ENCODE results near the gene SYS1. TPM values are rescaled to one million over a fixed set of nuclear protein-coding genes. Genes with fewer than 3 reads are reported as not detected.

SYS1 gene
- total and polyA plus RNA-seq, 2 of the 8 experiments (the other 6 are each of a cell fraction or from before 2014, with no cell fraction given) = 19.6 to 50.8 TPM

GRCh38 chr20:45415822-45416637, 53.1 kb downstream of the SYS1 start, which contains the start of gene PIGT:
Gene PIGT (plus strand): TSS chr20:45416141. CDS start chr20:45416157, 16 bp downstream.
- Histone ChIP-seq H3K56ac (replicated peaks; ENCODE audit: insufficient read length, low read depth, low read length) (peak within 1 kb of the TSS; percentile 59), H3K9ac (replicated peaks in 1 of 4; ENCODE audit: extremely low read depth in 1 of 4, low read depth in 3 of 4, low read length in 3 of 4) (peak within 1 kb of the TSS; percentile 64 to 77 (median 73)), H2BK12ac (ENCODE audit: low read depth, low read length) (no peak within 1 kb of the TSS; the same call in 1 of the 2 replicates), H2BK5ac (ENCODE audit: low read depth, low read length) (peak within 1 kb of the TSS; percentile 84; the same call in 1 of the 2 replicates), H4K8ac (ENCODE audit: extremely low read depth, insufficient read depth, low read length) (peak within 1 kb of the TSS; percentile 98), H2AFZ (ENCODE audit: low read length) (peak within 1 kb of the TSS; percentile 63), H3K4me1 (replicated peaks in 1 of 4; ENCODE audit: control insufficient read depth in 3 of 4, insufficient read depth in 4 of 4, low read length in 3 of 4) (peaks cover 0 to 5% (median 2%) of the 10 kb centered on the region in 4 experiments; a peak in 3 of 7 replicates), H4K5ac (ENCODE audit: insufficient read length, low read depth, low read length) (peak within 1 kb of the TSS; percentile 86), H3K14ac (ENCODE audit: insufficient read length) (no peak within 1 kb of the TSS), H2BK120ac (replicated peaks; ENCODE audit: low read depth, low read length) (no peak within 1 kb of the TSS), H3K23ac (ENCODE audit: insufficient read length) (no peak within 1 kb of the TSS), H3K9me3 (ENCODE audit: insufficient read depth in 2 of 2, low read depth in 1 of 2, low read length in 1 of 2) (no peaks in the 10 kb centered on the region), H3K27me3 (replicated peaks in 1 of 4; ENCODE audit: control insufficient read depth in 3 of 4, extremely low read depth in 1 of 4, insufficient read depth in 3 of 4, low read length in 3 of 4) (no peaks in the 10 kb centered on the region), H3K79me2 (ENCODE audit: control insufficient read depth in 1 of 2, insufficient read depth in 2 of 2, low read length in 2 of 2) (peaks cover 0 to 20% of the 10 kb centered on the region in 2 experiments; a peak in 2 of 4 replicates), H3K4ac (replicated peaks; ENCODE audit: insufficient read length, low read depth, low read length) (no peak within 1 kb of the TSS), H3K23me2 (ENCODE audit: low read depth, low read length) (peaks cover 6% of the 10 kb centered on the region), H2BK20ac (ENCODE audit: low read length) (no peak within 1 kb of the TSS), H3K18ac (ENCODE audit: extremely low read depth, low read length) (peak within 1 kb of the TSS; percentile 62; the same call in 1 of the 2 replicates), H3K79me1 (ENCODE audit: low read depth, low read length) (peaks cover 3% of the 10 kb centered on the region), H3K27ac (ENCODE audit: low read depth, low read length) (peak within 1 kb of the TSS; percentile 49), H4K20me1 (replicated peaks in 1 of 2; ENCODE audit: control insufficient read depth in 1 of 2, insufficient read depth in 2 of 2, low read length in 2 of 2) (peaks cover 0 to 4% of the 10 kb centered on the region in 2 experiments), H3K4me2 (ENCODE audit: insufficient read depth in 1 of 2, low read depth in 2 of 2, low read length in 2 of 2) (peak within 1 kb of the TSS; percentile 88 to 91), H2AK5ac (ENCODE audit: low read depth, low read length) (no peak within 1 kb of the TSS), H3K36me3 (ENCODE audit: control insufficient read depth in 2 of 4, insufficient read depth in 4 of 4, low read length in 3 of 4) (peaks cover 9 to 24% (median 16%) of the 10 kb centered on the region in 4 experiments), H4K91ac (replicated peaks; ENCODE audit: insufficient read length, low read length) (no peak within 1 kb of the TSS), H3K4me3 (ENCODE audit: extremely low read depth in 1 of 4, insufficient read depth in 2 of 4, low read depth in 3 of 4, low read length in 4 of 4) (peak within 1 kb of the TSS; percentile 74 to 89 (median 82)), H2BK15ac (ENCODE audit: low read length) (no peak within 1 kb of the TSS)
- FAIRE-seq (no peak), DNase-seq (ENCODE audit: low read depth in 1 of 2, low spot score in 2 of 2) (peak; percentile 54 to 84)
- CTCF ChIA-PET (ENCODE audit: partially characterized antibody) = interaction anchor here (1.0 to 6.7 kb wide), 8 partner anchors 9 to 123 kb away, joined by 4 to 54 read pairs (median 9); partner anchors contain the start of gene SYS1
- POLR2A ChIA-PET (ENCODE audit: partially characterized antibody) = interaction anchor here (0.7 to 6.8 kb wide), 9 partner anchors 10 to 78 kb away, joined by 3 to 71 read pairs (median 4); partner anchors contain the start of genes DBNDD2 and WFDC2
- 1% methylated on average over 52 of the region's 52 CpGs; no CpG with 5 or more reads in 1 of the 2 experiments for WGBS, 2 experiments (ENCODE audit: extremely low coverage in 1 of 2, insufficient coverage in 1 of 2, insufficient read length in 1 of 2, insufficient replicate concordance in 2 of 2, low coverage in 1 of 2, low lambda C conversion rate in 2 of 2, missing lambda C conversion rate in 1 of 2)
- TF ChIP-seq SIN3A (conservative IDR thresholded peaks at IDR 0.05 in 1 of 2, IDR thresholded peaks at IDR 0.05 in 1 of 2; ENCODE audit: low read depth in 1 of 2, low read length in 2 of 2) (peak in 1 of 2 experiments; percentile 65; a peak in 1 of 4 replicates), SIRT6 (IDR thresholded peaks at IDR 0.05; ENCODE audit: low read length) (no peak), TAF7 (optimal IDR thresholded peaks at IDR 0.05; ENCODE audit: borderline replicate concordance, low read depth, low read length) (no peak), JUND (IDR thresholded peaks at IDR 0.05; ENCODE audit: low read length) (no peak), SRF (IDR thresholded peaks at IDR 0.05; ENCODE audit: low read depth, low read length) (0 out of 2 replicates have a peak, but pooled peaks have one; percentile 8), SP2 (IDR thresholded peaks at IDR 0.05; ENCODE audit: low read length) (no peak), YY1 (IDR thresholded peaks at IDR 0.05; ENCODE audit: low read depth, low read length) (peak; percentile 94), RXRA (IDR thresholded peaks at IDR 0.05; ENCODE audit: insufficient read depth, low read depth, low read length) (no peak), SP4 (IDR thresholded peaks at IDR 0.05; ENCODE audit: low read length) (0 out of 2 replicates have a peak, but pooled peaks have one; percentile 27), HDAC6 (IDR thresholded peaks at IDR 0.05; ENCODE audit: low read depth, low read length) (no peak), MAFK (IDR thresholded peaks at IDR 0.05; ENCODE audit: low read depth, low read length) (no peak)

All from H1 (cell line).